Neuron (in vitro differentiated cells): ENCODE results near the gene KLC1.
A peak's percentile ranks its signal among the peaks of the same experiment; 100 is the strongest.
"Not testable (repeated sequence)": the region's sequence is repeated elsewhere in the genome, so short reads cannot be mapped to it uniquely, and the experiment has no call there.

Experiments used
- H2AFZ ChIP-seq: one replicate; pipeline ENCODE4 v1.6.1; 2013; ENCODE audit warnings: low read depth, mild to moderate bottlenecking, inconsistent platforms, low read length, moderate library complexity
- H3K27me3 ChIP-seq: one replicate; pipeline ENCODE4 v1.6.1; 2013; ENCODE audit warnings: low read length; ENCODE audit not compliant: insufficient read depth
- H3K36me3 ChIP-seq: one replicate; pipeline ENCODE4 v1.6.1; 2013; ENCODE audit warnings: low read length; ENCODE audit not compliant: insufficient read depth
- H3K4me1 ChIP-seq: one replicate; pipeline ENCODE4 v1.6.1; 2013; ENCODE audit warnings: low read length; ENCODE audit not compliant: insufficient read depth
- H3K4me3 ChIP-seq: 2 replicates; pipeline ENCODE4 v1.5.1; 2013; ENCODE audit warnings: mild to moderate bottlenecking, low read length, moderate library complexity
- H3K9me3 ChIP-seq: one replicate; pipeline ENCODE4 v1.6.1; 2013; ENCODE audit warnings: low read length

Gene KLC1

DNA sequence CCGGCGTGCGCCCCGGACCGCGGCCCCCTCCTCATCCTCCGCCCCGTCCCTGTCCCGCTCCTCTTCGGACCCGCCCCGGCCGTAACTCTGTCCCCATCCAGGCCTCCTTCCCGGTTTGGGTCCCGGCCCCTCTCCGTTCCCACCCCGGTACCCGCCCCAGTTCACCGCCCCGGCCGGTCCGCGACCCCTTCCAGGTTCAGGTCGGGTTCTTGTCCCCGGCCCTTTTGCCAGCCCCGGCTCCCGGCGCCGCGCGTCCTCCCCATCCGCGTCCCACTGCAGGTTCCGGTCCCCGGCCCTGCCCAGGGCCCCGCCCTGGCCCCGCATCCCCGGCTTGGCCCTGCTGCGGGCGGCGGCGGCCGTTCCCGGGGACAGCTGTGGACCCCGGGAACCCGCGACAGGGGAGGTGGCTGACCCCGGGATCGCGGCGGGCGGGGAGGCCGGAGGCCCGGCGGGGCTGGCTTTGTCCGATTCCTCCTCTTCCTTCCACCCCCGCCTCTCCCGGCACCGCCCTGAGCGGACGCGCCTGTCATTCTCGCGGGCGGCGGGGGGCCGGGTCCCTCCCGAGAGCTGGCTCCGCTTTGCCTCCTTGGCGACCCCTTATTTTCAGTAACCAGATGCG lies 601 bp downstream of the KLC1 start:
- Histone ChIP-seq H3K36me3 (peaks cover 6% of the 10 kb centered on the region), H2AFZ (peak overlapping the region; percentile 66), H3K4me1 (peaks cover 13% of the 10 kb centered on the region), H3K9me3 (no peaks in the 10 kb centered on the region), H3K4me3 (peak overlapping the region; percentile 98), H3K27me3 (no peaks in the 10 kb centered on the region)

- Histone ChIP-seq H3K4me1 (peaks cover 13% of the 10 kb centered on the region), H3K36me3 (peaks cover 14% of the 10 kb centered on the region), H2AFZ (no peak overlapping the region), H3K9me3 (no peaks in the 10 kb centered on the region), H3K4me3 (peak overlapping the region; percentile 98), H3K27me3 (no peaks in the 10 kb centered on the region)
Observed at GRCh38 chr14:103630364-103631108, 1.5 kb downstream of the KLC1 start.

DNA sequence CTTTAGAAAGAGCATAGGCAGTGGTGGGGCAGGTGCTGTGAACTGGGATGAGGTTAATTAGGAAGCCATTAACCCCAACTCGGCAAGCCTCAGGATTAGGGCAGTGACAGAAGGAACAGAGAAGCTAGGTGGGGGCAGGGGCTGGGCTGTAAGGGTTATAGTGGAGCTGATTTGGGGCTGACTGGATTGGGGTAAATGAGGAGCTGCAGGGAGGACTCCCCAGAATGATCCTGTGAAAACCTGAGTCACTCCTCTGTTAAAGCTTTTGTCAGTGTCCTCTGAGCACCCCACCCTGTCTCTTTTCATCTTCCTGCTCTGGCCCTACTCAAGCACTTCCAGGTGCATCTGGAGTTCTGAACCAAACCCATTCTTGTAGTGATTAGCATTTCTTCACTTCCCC lies 4.4 kb downstream of the KLC1 start:
- no peak overlapping the region for H3K4me3 ChIP-seq
- H3K36me3 ChIP-seq: peaks cover 17% of the 10 kb centered on the region
- H3K9me3 ChIP-seq: no peaks in the 10 kb centered on the region
- no peak overlapping the region for H2AFZ ChIP-seq
- no peaks in the 10 kb centered on the region for H3K27me3 ChIP-seq
- H3K4me1 ChIP-seq: peaks cover 17% of the 10 kb centered on the region

- no peaks in the 10 kb centered on the region for H3K27me3 ChIP-seq
- peaks cover 17% of the 10 kb centered on the region for H3K36me3 ChIP-seq
- H3K4me1 ChIP-seq: peaks cover 21% of the 10 kb centered on the region
- no peak overlapping the region for H2AFZ ChIP-seq
- no peak overlapping the region for H3K4me3 ChIP-seq
- H3K9me3 ChIP-seq: no peaks in the 10 kb centered on the region
Observed at GRCh38 chr14:103634156-103634555, 5.1 kb downstream of the KLC1 start.

GRCh38 chr14:103638594-103638993 lies 9.6 kb downstream of the KLC1 start:
- peaks cover 15% of the 10 kb centered on the region for H3K4me1 ChIP-seq
- peaks cover 17% of the 10 kb centered on the region for H3K36me3 ChIP-seq
- H3K9me3 ChIP-seq: peaks cover 2% of the 10 kb centered on the region
- no peak overlapping the region for H3K4me3 ChIP-seq
- H3K27me3 ChIP-seq: no peaks in the 10 kb centered on the region
- no peak overlapping the region for H2AFZ ChIP-seq

GRCh38 chr14:103641161-103641560 lies 12.2 kb downstream of the KLC1 start:
- peaks cover 6% of the 10 kb centered on the region for H3K36me3 ChIP-seq
- H2AFZ ChIP-seq: no peak overlapping the region
- no peak overlapping the region for H3K4me3 ChIP-seq
- peaks cover 2% of the 10 kb centered on the region for H3K9me3 ChIP-seq
- peaks cover 15% of the 10 kb centered on the region for H3K4me1 ChIP-seq
- no peaks in the 10 kb centered on the region for H3K27me3 ChIP-seq

DNA sequence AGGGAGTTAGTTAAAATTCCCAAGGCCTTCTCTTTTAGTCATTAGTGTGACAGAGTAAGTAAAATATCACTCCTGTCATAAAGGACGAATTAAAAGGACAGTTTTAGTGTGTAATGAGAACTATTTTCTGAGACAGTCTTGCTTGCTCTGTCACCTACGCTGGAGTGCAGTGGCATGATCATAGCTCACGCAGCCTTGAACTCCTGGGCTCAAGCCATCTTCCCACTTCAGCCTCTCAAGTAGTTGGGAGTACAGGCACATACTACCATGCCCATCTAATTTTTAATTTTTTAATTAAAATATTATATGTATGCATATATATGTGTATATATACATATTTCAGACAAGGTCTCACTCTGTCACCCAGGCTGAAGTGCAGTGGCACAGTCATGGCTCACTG lies 17.2 kb downstream of the KLC1 start:
- Histone ChIP-seq H3K4me1 (no peaks in the 10 kb centered on the region), H3K36me3 (peaks cover 6% of the 10 kb centered on the region), H2AFZ (no peak overlapping the region), H3K4me3 (no peak overlapping the region), H3K9me3 (peaks cover 2% of the 10 kb centered on the region), H3K27me3 (no peaks in the 10 kb centered on the region)

DNA sequence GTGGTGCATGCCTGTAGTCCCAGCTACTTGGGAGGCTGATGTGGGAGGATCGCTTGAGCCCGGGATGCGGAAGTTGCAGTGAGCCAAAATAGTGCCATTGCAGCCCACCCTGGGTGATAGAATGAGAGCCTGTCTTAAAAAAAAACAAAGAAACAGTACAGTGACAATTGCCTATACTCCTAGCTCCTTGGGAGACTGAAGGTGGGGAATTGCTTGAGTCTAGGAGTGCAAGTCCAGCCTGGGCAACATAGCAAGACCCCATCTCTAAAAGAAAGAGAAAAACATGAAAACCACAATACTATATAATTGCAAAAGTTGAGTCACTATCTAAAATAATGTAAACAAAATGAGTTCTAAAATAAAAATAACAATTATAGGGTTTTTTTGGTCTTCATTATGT lies 20.0 kb downstream of the KLC1 start:
- Histone ChIP-seq H2AFZ (no peak overlapping the region), H3K36me3 (peaks cover 2% of the 10 kb centered on the region), H3K4me1 (peaks cover 14% of the 10 kb centered on the region), H3K27me3 (no peaks in the 10 kb centered on the region), H3K9me3 (no peaks in the 10 kb centered on the region), H3K4me3 (no peak overlapping the region)

DNA sequence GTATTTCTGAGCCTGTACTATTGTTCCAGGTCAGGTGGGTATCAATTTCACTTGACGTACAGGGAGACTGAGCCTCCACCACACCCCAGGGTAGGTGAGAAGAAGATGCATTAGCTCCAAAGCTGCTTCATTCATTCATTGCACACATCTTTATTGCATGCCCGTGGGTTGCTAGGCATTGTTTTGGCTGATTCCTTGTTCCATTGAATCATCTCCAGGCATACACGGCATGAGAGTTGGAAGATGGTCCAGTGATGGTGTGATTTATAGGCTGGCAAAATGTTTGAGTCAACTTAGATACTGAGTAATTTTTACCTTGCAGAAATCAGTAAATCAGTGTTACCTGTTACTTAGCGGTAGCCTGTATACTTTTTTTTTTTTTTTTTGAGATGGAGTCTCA lies 21.2 kb downstream of the KLC1 start:
- peaks cover 11% of the 10 kb centered on the region for H3K36me3 ChIP-seq

GRCh38 chr14:103651585-103651984 lies 22.6 kb downstream of the KLC1 start:
- Histone ChIP-seq H3K27me3 (no peaks in the 10 kb centered on the region), H3K36me3 (peaks cover 22% of the 10 kb centered on the region), H2AFZ (no peak overlapping the region), H3K4me1 (peaks cover 16% of the 10 kb centered on the region), H3K9me3 (no peaks in the 10 kb centered on the region), H3K4me3 (no peak overlapping the region)

More for the DNA sequence above, 21.2 kb downstream of the KLC1 start:
- Histone ChIP-seq H3K4me1 (peaks cover 16% of the 10 kb centered on the region), H3K4me3 (no peak overlapping the region), H2AFZ (no peak overlapping the region), H3K9me3 (no peaks in the 10 kb centered on the region), H3K27me3 (no peaks in the 10 kb centered on the region)

- H3K9me3 ChIP-seq: no peaks in the 10 kb centered on the region
- H3K36me3 ChIP-seq: peaks cover 35% of the 10 kb centered on the region
- H3K4me3 ChIP-seq: no peak overlapping the region
- peaks cover 16% of the 10 kb centered on the region for H3K4me1 ChIP-seq
- no peak overlapping the region for H2AFZ ChIP-seq
- no peaks in the 10 kb centered on the region for H3K27me3 ChIP-seq
Observed at GRCh38 chr14:103652806-103653205, 23.8 kb downstream of the KLC1 start.

GRCh38 chr14:103653336-103653735 lies 24.3 kb downstream of the KLC1 start:
- H3K27me3 ChIP-seq, H3K4me3 ChIP-seq, H2AFZ ChIP-seq, H3K9me3 ChIP-seq: not testable (repeated sequence)
- H3K36me3 ChIP-seq: peaks cover 38% of the 10 kb centered on the region
- peaks cover 16% of the 10 kb centered on the region for H3K4me1 ChIP-seq

DNA sequence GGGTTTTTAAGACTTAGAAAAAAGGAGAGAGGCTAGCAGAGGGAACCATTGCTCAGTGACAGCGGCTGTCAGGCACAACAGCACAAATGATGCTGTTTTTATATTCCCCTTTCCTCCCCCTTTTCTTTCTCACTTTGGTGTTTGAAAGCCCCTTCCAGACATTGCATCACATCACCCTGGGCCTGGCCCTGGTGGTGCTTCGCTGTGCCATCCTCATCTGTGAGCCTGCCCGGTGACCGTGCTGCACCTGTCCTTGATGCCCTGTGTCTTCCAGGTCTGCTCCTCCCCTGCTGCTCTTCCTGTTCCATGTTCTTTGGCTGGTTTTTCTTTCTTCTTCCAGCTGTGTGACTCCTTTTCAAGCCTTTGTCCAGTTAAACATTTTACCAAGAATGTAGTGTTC lies 24.8 kb downstream of the KLC1 start:
- Histone ChIP-seq H3K27me3 (no peaks in the 10 kb centered on the region), H2AFZ (no peak overlapping the region), H3K4me1 (peaks cover 16% of the 10 kb centered on the region), H3K36me3 (peaks cover 35% of the 10 kb centered on the region), H3K9me3 (no peaks in the 10 kb centered on the region), H3K4me3 (no peak overlapping the region)
